HepG2 (cell line): ENCODE data around the gene PRDM7. TPM values are rescaled to one million over a fixed set of nuclear protein-coding genes. Genes with fewer than 3 reads are reported as not detected.
A peak's percentile ranks its signal among the peaks of the same experiment; 100 is the strongest.

ENCODE experiments used
- ATAC-seq: fragments of 200-7000 bp; cut with Tn5 transposase; 3 replicates; pipeline ENCODE4 v1.9.1; 2020; ENCODE audit warnings: mild to moderate bottlenecking, moderate library complexity
- BruUV-seq: library from RNA; stranded (reverse); fragments of 400-500 nt; replicated peaks from 2 replicates; lab custom pipeline; 2021; lab: Mats Ljungman, UMichigan
- CTCF ChIA-PET: fragments of 300-600 bp; formaldehyde crosslinking; extraction: SDS; loops from one replicate; lab custom pipeline; 2021; ENCODE audit warnings: low total read pairs, inconsistent platforms, low intra/inter-chr PET ratio; lab: Yijun Ruan, JAX
- POLR2A ChIA-PET: fragments of 350-600 bp; sonication (Branson Sonifier 250); formaldehyde crosslinking; loops from one replicate; lab custom pipeline; 2020; ENCODE audit warnings: antibody characterized with exemption, inconsistent platforms; lab: Yijun Ruan, JAX
- DNase-seq: peaks from one replicate; pipeline ENCODE4 v3.0.0-alpha.2; 2015; ENCODE audit warnings: low spot score
- FAIRE-seq: peaks from 3 replicates; lab custom pipeline; 2011; peaks lifted over from hg19 to GRCh38; lab: Jason Lieb, UNC
- H2AFZ ChIP-seq: one replicate; pipeline ENCODE4 v1.6.1; 2011; ENCODE audit warnings: low read length, inconsistent platforms
- H3K27ac ChIP-seq: fragments of 300-600 bp; 3 replicates; pipeline ENCODE4 v1.8.0; 2011; ENCODE audit warnings: mixed run types, mild to moderate bottlenecking, mixed read lengths, low read length, inconsistent platforms; ENCODE audit not compliant: insufficient read depth; ENCODE audit errors: extremely low read length
- H3K27me3 ChIP-seq, 2 experiments: fragments of 200-600 bp in 1 of 2; 2 replicates in 1 of 2; 3 replicates in 1 of 2; pipeline versions ENCODE4 v1.6.0 to v1.8.0; 2011; ENCODE audit warnings: low read length in 2 of 2, mild to moderate bottlenecking in 2 of 2, moderate library complexity in 2 of 2, inconsistent platforms in 1 of 2; ENCODE audit not compliant: insufficient read depth in 2 of 2, control insufficient read depth in 1 of 2
- H3K36me3 ChIP-seq, 2 experiments: fragments of 200-600 bp in 1 of 2; replicated peaks in 1 of 2; 2 replicates in 1 of 2; 3 replicates in 1 of 2; pipeline versions ENCODE4 v1.5.1 to v1.8.0; 2011; ENCODE audit warnings: low read length in 2 of 2, inconsistent platforms in 1 of 2; ENCODE audit not compliant: insufficient read depth in 2 of 2, control insufficient read depth in 1 of 2
- H3K4me1 ChIP-seq: 2 replicates; pipeline ENCODE4 v1.5.1; 2012; ENCODE audit warnings: low read length, inconsistent platforms; ENCODE audit not compliant: insufficient read depth
- H3K4me2 ChIP-seq: 2 replicates; pipeline ENCODE4 v1.6.0; 2011; ENCODE audit warnings: low read depth, low read length, inconsistent platforms
- H3K4me3 ChIP-seq, 3 experiments: fragments of 200-600 bp in 1 of 3; sonication (generic), shearing (Covaris generic) in 1 of 3; replicated peaks in 1 of 3; 2 replicates each; pipeline ENCODE4 v1.5.1; 2011 to 2016; ENCODE audit warnings: low read length in 3 of 3, inconsistent platforms in 2 of 3, low read depth in 2 of 3, mild to moderate bottlenecking in 2 of 3, control low read depth in 1 of 3, mixed read lengths in 1 of 3; ENCODE audit not compliant: insufficient read depth in 1 of 3
- H3K79me2 ChIP-seq: one replicate; pipeline ENCODE4 v1.6.1; 2011; ENCODE audit warnings: low read length, inconsistent platforms; ENCODE audit not compliant: insufficient read depth
- H3K9ac ChIP-seq: 2 replicates; pipeline ENCODE4 v1.6.0; 2011; ENCODE audit warnings: mild to moderate bottlenecking, low read depth, low read length, inconsistent platforms; ENCODE audit not compliant: insufficient read depth
- H3K9me3 ChIP-seq: 2 replicates; pipeline ENCODE4 v1.5.1; 2012; ENCODE audit warnings: mild to moderate bottlenecking, low read length
- H4K20me1 ChIP-seq: 2 replicates; pipeline ENCODE4 v1.6.0; 2011; ENCODE audit warnings: inconsistent platforms, mild to moderate bottlenecking, low read length, moderate library complexity; ENCODE audit not compliant: insufficient read depth
- ERF ChIP-seq: IDR thresholded peaks from 2 replicates; pipeline ENCODE4 v1.6.1; 2018; ENCODE audit warnings: missing biosample characterization, missing genetic modification reagents
- MED13 ChIP-seq: sonication (generic); formaldehyde crosslinking; IDR thresholded peaks from 2 replicates; pipeline ENCODE4 v1.5.0; 2020; ENCODE audit warnings: missing genetic modification reagents
- MTF2 ChIP-seq: sonication (generic); formaldehyde crosslinking; IDR thresholded peaks from 2 replicates; pipeline ENCODE4 v1.5.0; 2020; ENCODE audit warnings: missing genetic modification reagents, borderline replicate concordance
- NCOR1 ChIP-seq: fragments of 200-600 bp; sonication (generic); IDR thresholded peaks from 2 replicates; pipeline ENCODE4 v1.7.0; 2017; ENCODE audit warnings: antibody characterized with exemption, low read length, borderline replicate concordance
- POLR2A ChIP-seq, 2 experiments: IDR thresholded peaks; 2 replicates each; pipeline ENCODE4 v1.6.1; 2011; ENCODE audit warnings: low read depth in 2 of 2, low read length in 2 of 2, mild to moderate bottlenecking in 1 of 2, moderate library complexity in 1 of 2; ENCODE audit not compliant: insufficient read depth in 1 of 2
- SAP130 ChIP-seq: IDR thresholded peaks from 2 replicates; pipeline ENCODE4 v1.6.1; 2016; ENCODE audit warnings: low read depth
- SIN3A ChIP-seq: IDR thresholded peaks from 2 replicates; pipeline ENCODE4 v1.6.1; 2011; ENCODE audit warnings: low read depth, mild to moderate bottlenecking, control low read depth, low read length, borderline replicate concordance
- SOX13 ChIP-seq, 3 experiments: fragments of 450-650 bp in 1 of 3; sonication (generic) in 1 of 3; formaldehyde crosslinking in 1 of 3; IDR thresholded peaks in 2 of 3; conservative IDR thresholded peaks in 1 of 3; 2 replicates each; pipeline versions ENCODE4 v1.5.0 to v1.6.1; 2016 to 2020; ENCODE audit warnings: antibody characterized with exemption in 1 of 3, mild to moderate bottlenecking in 1 of 3, missing compliant biosample characterization in 1 of 3, missing genetic modification reagents in 1 of 3, moderate library complexity in 1 of 3
- TMF1 ChIP-seq: sonication (generic); formaldehyde crosslinking; IDR thresholded peaks from 2 replicates; pipeline ENCODE4 v1.8.1; 2022; ENCODE audit warnings: low read depth, missing genetic modification reagents
- ZBTB7A ChIP-seq: sonication (generic); formaldehyde crosslinking; IDR thresholded peaks from 2 replicates; pipeline ENCODE4 v1.8.0; 2022; ENCODE audit warnings: mild to moderate bottlenecking, missing genetic modification reagents
- ZNF263 ChIP-seq: sonication (generic); formaldehyde crosslinking; IDR thresholded peaks from 2 replicates; pipeline ENCODE4 v1.4.0; 2020; ENCODE audit warnings: missing genetic modification reagents
- ZNF570 ChIP-seq: sonication (generic); formaldehyde crosslinking; IDR thresholded peaks from 2 replicates; pipeline ENCODE4 v1.4.0; 2020; ENCODE audit warnings: mild to moderate bottlenecking, missing genetic modification reagents, borderline replicate concordance
- ZNF678 ChIP-seq: sonication (generic); formaldehyde crosslinking; IDR thresholded peaks from 2 replicates; pipeline ENCODE4 v1.4.0; 2020; ENCODE audit warnings: mild to moderate bottlenecking, missing genetic modification reagents
- ZNF724P ChIP-seq: sonication (generic); formaldehyde crosslinking; IDR thresholded peaks from 2 replicates; pipeline ENCODE4 v1.8.0; 2022; ENCODE audit warnings: missing genetic modification reagents, borderline replicate concordance
- ZNF766 ChIP-seq: sonication (generic); formaldehyde crosslinking; IDR thresholded peaks from 2 replicates; pipeline ENCODE4 v1.5.0; 2020; ENCODE audit warnings: missing genetic modification reagents, borderline replicate concordance
- WGBS: methylation state at CpG from one replicate; pipeline ENCODE4 v1.1.6; 2017; ENCODE audit warnings: low lambda C conversion rate; 5-methylcytosine and 5-hydroxymethylcytosine counted together
- in situ Hi-C: cut with HindIII; loops from 2 replicates; pipeline ENCODE4 v1.10.0; 2017; ENCODE audit warnings: low pct_unique_long_range_greater_than_20kb; ENCODE audit not compliant: extremely low pct_ligation_motif_present
- intact Hi-C: fragments of 100-400 bp; cut with micrococcal nuclease; formaldehyde crosslinking; loops from one replicate; pipeline ENCODE4 v1.10.0; 2022; ENCODE audit not compliant: unreplicated experiment
- polyA plus RNA-seq, 8 experiments: library from polyadenylated mRNA; depleted of rRNA in 3 of 8; stranded (reverse) in 7 of 8; unstranded in 1 of 8; fragments of >200 nt; fragmentation: Illumina TruSeq in 4 of 8; extraction: Trizol in 4 of 8; gene quantifications; 2 replicates each; pipeline versions ENCODE4 v1.2.1 to v1.2.3, GENCODE V29; 2011 to 2016; ENCODE audit warnings: low read depth in 4 of 8, missing spikeins in 1 of 8, mixed read lengths in 1 of 8; ENCODE audit not compliant: insufficient read depth in 1 of 8
- total RNA-seq, 5 experiments: library from RNA; depleted of rRNA; stranded (reverse); fragments of >200 nt; fragmentation: Illumina TruSeq; extraction: Trizol; gene quantifications; 2 replicates each; pipeline ENCODE4 v1.2.3, GENCODE V29; 2016; ENCODE audit warnings: low read depth in 1 of 5
- TF ChIP-seq, protein P1 (sequence below): sonication (generic); formaldehyde crosslinking; IDR thresholded peaks from 2 replicates; pipeline ENCODE4 v1.8.0; 2022; ENCODE audit warnings: mild to moderate bottlenecking, missing genetic modification reagents; ENCODE audit not compliant: insufficient replicate concordance
- TF ChIP-seq, protein P2 (sequence below): sonication (generic); formaldehyde crosslinking; IDR thresholded peaks from 2 replicates; pipeline ENCODE4 v1.8.0; 2022; ENCODE audit warnings: missing genetic modification reagents, mild to moderate bottlenecking, moderate library complexity, borderline replicate concordance
- TF ChIP-seq, protein P3 (sequence below): sonication (generic); formaldehyde crosslinking; IDR thresholded peaks from 2 replicates; pipeline ENCODE4 v1.4.0; 2020; ENCODE audit warnings: missing genetic modification reagents

PRDM7 gene
- total and polyA plus RNA-seq, 2 of the 13 experiments (the other 11 are each of a cell fraction or from before 2014, with no cell fraction given) = not detected

DNA sequence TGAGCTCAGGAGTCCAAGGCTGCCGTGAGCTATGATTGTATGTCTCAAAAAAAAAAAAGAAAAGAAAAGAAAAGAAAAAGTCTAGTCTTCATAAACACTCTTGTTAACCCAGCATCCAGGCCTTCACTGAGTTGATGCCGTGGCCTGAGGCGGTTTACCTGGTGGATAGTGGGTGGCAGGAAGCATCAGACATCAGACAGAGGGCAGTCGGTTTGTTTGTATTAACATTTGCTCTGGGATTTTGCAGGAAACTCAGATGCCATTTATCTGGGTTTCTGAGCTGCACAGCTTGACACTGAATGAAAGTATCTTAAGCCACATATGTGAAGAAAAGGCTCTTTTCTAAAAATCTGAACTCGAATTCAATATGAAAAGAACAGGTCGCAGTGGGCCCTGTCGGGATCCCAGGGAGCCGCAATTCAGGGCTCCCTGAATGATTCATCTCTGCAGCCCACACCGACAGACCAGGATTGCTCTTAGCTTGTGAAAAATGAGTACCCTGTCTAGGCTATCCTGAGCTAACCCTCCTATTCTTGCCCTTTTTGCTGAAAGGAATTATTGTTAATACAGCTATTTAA, 56.8 kb downstream of the PRDM7 start:
- Histone ChIP-seq H3K36me3 (peaks cover 0 to 2% of the 10 kb centered on the region in 2 experiments; a peak in 1 of 5 replicates), H2AFZ (peak overlapping the region; percentile 20), H3K79me2 (peaks cover 8% of the 10 kb centered on the region), H4K20me1 (no peaks in the 10 kb centered on the region), H3K4me2 (peak overlapping the region; percentile 92), H3K9ac (peak overlapping the region; percentile 81), H3K4me3 (peak overlapping the region; percentile 87 to 97 (median 93)), H3K9me3 (no peaks in the 10 kb centered on the region), H3K4me1 (peaks cover 44% of the 10 kb centered on the region), H3K27ac (peak overlapping the region; percentile 75), H3K27me3 (no peaks in the 10 kb centered on the region; a peak in 1 of 5 replicates)
- WGBS = 4% methylated on average over 9 of the region's 9 CpGs
- ATAC-seq (peak; percentile 12; the same call in 2 of the 3 replicates), FAIRE-seq (peak; percentile 26), DNase-seq (peak; percentile 26)
- in situ Hi-C loops (loop anchor here (5.0 kb wide), 1 partner anchor 98 kb away; the partner anchor contains the start of gene TUBB3), intact Hi-C loops (loop anchor here (5.0 kb wide), 1 partner anchor 98 kb away; the partner anchor contains the start of gene TUBB3)
- ChIA-PET POLR2A (interaction anchor here (0.8 to 2.7 kb wide), 9 partner anchors 10 to 199 kb away, joined by 3 to 23 read pairs (median 7); partner anchors contain the start of genes TCF25 and TUBB3), CTCF (no interaction called here)
- TSS peak; percentile 53 for BruUV-seq
- TF ChIP-seq ERF (CRISPR knock-in tag) (0 out of 2 replicates have a peak, but pooled peaks have one; percentile 17), SAP130 (CRISPR knock-in tag) (peak; percentile 41; the same call in 1 of the 2 replicates), ZNF724P (CRISPR knock-in tag) (0 out of 2 replicates have a peak, but pooled peaks have one; percentile 25), ZNF570 (CRISPR knock-in tag) (no peak), SOX13 (IDR thresholded peaks at IDR 0.05) (no peak), SOX13 (CRISPR knock-in tag; conservative IDR thresholded peaks at IDR 0.05 in 1 of 2, IDR thresholded peaks at IDR 0.05 in 1 of 2) (no peak), MTF2 (CRISPR knock-in tag) (no peak), ZNF766 (CRISPR knock-in tag) (no peak), NCOR1 (peak; percentile 10; the same call in 1 of the 2 replicates), ZNF263 (peak; percentile 71; the same call in 1 of the 2 replicates), MED13 (CRISPR knock-in tag) (no peak), POLR2A (IDR thresholded peaks at IDR 0.05; ENCODE audit: insufficient read depth in 1 of 2, low read depth in 2 of 2, low read length in 2 of 2) (no peak), TMF1 (CRISPR knock-in tag) (no peak), ZBTB7A (CRISPR knock-in tag) (no peak), SIN3A (peak; percentile 26; the same call in 1 of the 2 replicates), ZNF678 (CRISPR knock-in tag) (no peak)
- TF ChIP-seq, protein P1, sequence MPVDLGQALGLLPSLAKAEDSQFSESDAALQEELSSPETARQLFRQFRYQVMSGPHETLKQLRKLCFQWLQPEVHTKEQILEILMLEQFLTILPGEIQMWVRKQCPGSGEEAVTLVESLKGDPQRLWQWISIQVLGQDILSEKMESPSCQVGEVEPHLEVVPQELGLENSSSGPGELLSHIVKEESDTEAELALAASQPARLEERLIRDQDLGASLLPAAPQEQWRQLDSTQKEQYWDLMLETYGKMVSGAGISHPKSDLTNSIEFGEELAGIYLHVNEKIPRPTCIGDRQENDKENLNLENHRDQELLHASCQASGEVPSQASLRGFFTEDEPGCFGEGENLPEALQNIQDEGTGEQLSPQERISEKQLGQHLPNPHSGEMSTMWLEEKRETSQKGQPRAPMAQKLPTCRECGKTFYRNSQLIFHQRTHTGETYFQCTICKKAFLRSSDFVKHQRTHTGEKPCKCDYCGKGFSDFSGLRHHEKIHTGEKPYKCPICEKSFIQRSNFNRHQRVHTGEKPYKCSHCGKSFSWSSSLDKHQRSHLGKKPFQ (CRISPR knock-in tag) = peak; percentile 38
- TF ChIP-seq, protein P2, sequence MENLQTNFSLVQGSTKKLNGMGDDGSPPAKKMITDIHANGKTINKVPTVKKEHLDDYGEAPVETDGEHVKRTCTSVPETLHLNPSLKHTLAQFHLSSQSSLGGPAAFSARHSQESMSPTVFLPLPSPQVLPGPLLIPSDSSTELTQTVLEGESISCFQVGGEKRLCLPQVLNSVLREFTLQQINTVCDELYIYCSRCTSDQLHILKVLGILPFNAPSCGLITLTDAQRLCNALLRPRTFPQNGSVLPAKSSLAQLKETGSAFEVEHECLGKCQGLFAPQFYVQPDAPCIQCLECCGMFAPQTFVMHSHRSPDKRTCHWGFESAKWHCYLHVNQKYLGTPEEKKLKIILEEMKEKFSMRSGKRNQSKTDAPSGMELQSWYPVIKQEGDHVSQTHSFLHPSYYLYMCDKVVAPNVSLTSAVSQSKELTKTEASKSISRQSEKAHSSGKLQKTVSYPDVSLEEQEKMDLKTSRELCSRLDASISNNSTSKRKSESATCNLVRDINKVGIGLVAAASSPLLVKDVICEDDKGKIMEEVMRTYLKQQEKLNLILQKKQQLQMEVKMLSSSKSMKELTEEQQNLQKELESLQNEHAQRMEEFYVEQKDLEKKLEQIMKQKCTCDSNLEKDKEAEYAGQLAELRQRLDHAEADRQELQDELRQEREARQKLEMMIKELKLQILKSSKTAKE (CRISPR knock-in tag) = no peak
- TF ChIP-seq, protein P3, sequence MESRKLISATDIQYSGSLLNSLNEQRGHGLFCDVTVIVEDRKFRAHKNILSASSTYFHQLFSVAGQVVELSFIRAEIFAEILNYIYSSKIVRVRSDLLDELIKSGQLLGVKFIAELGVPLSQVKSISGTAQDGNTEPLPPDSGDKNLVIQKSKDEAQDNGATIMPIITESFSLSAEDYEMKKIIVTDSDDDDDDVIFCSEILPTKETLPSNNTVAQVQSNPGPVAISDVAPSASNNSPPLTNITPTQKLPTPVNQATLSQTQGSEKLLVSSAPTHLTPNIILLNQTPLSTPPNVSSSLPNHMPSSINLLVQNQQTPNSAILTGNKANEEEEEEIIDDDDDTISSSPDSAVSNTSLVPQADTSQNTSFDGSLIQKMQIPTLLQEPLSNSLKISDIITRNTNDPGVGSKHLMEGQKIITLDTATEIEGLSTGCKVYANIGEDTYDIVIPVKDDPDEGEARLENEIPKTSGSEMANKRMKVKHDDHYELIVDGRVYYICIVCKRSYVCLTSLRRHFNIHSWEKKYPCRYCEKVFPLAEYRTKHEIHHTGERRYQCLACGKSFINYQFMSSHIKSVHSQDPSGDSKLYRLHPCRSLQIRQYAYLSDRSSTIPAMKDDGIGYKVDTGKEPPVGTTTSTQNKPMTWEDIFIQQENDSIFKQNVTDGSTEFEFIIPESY = no peak
